HG02870 (cell line): Measurements from ENCODE around the gene NECTIN3.

Source experiments
- ATAC-seq: cut with Tn5 transposase; IDR thresholded peaks from one replicate; pipeline ENCODE4 v1.9.1; 2021; ENCODE audit warnings: mild to moderate bottlenecking, moderate library complexity; ENCODE audit not compliant: unreplicated experiment

Gene NECTIN3

GRCh38 chr3:111194048-111194447 is 122.4 kb downstream of the NECTIN3 start:
- no peak for ATAC-seq

- no peak for ATAC-seq
These were observed 125.9 kb downstream of the NECTIN3 start for GRCh38 chr3:111197485-111197884.

- no peak for ATAC-seq
These were observed 128.4 kb downstream of the NECTIN3 start for GRCh38 chr3:111200027-111200426.

- no peak for ATAC-seq
These were observed 138.5 kb downstream of the NECTIN3 start for GRCh38 chr3:111210003-111210711.

- no peak for ATAC-seq
These were observed 139.4 kb downstream of the NECTIN3 start for GRCh38 chr3:111210866-111211564.

- no peak for ATAC-seq
These were observed 140.9 kb downstream of the NECTIN3 start for GRCh38 chr3:111212511-111212910.

- no peak for ATAC-seq
These were observed 143.9 kb downstream of the NECTIN3 start for GRCh38 chr3:111215481-111215880.

- ATAC-seq: no peak
These were observed 147.0 kb downstream of the NECTIN3 start for GRCh38 chr3:111218615-111219014.

- no peak for ATAC-seq
These were observed 155.6 kb downstream of the NECTIN3 start for GRCh38 chr3:111227216-111227615.

- no peak for ATAC-seq
These were observed 157.7 kb downstream of the NECTIN3 start for GRCh38 chr3:111229301-111229700.

- ATAC-seq: no peak
These were observed 165.5 kb downstream of the NECTIN3 start for GRCh38 chr3:111236836-111237713.

GRCh38 chr3:111237946-111238345 is 166.3 kb downstream of the NECTIN3 start:
- no peak for ATAC-seq

- peak; percentile 94 for ATAC-seq
These were observed 167.3 kb downstream of the NECTIN3 start for GRCh38 chr3:111238885-111239284.

GRCh38 chr3:111241960-111242359 is 170.3 kb downstream of the NECTIN3 start:
- ATAC-seq: no peak
